HG03520 (cell line): ENCODE results near the gene ADD2.

Source experiments
- ATAC-seq: cut with Tn5 transposase; IDR thresholded peaks from one replicate; pipeline ENCODE4 v1.9.1; 2021; ENCODE audit warnings: mild to moderate bottlenecking, moderate library complexity; ENCODE audit not compliant: unreplicated experiment

Gene ADD2

DNA sequence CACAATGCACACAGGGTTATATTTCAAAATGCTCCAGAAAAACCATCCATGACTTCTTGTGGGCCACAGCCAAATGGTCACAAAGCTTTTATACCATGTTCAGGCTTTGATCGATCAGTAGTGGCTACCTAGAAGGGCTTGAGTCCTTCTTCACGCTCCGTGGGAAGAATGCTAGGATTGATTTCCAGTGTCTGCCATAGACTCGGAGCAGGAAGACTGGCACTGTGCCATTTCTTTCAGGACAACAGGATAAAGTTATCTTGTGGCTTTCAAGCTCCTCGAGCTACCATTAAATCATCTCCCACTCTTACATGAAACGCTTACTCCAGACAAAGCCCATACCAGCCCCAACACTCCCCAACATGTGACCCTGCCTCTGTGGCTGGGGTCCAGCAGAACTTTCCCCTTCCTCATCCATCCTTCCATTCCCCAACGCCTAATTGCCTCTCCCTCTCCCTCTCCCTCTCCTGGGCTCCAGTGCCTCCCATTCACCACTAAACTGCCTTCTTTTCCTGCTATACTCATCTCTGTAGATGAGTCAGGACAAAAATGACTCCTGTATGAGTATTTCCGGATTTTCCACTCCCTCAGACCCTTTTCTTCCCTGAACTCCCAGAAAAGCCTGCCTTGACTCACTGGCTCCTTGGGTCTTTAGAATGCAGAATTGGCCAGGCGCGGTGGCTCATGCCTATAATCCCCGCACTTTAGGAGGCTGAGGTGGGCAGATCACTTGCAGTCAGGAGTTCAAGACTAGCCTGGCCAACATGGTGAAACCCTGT lies 40.9 kb downstream of the ADD2 start:
- ATAC-seq, result no peak

DNA sequence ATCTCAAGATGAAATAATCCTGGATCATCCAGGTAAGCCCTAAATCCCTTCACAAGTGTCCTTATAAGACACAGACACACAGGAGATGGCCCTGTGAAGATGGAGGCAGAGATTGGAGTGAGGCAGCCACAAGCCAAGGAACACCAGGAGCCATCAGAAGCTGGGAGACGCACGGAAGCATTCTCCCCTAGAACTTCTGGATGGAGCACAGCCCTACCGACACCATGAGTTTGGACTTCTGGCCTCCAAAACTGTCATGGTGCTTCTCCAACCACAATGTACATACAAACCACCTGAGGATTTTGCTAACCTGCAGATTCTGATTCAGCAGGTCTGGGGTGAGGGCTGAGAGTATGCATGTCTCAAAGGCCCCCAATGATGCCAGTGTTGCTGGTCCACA lies 42.5 kb downstream of the ADD2 start:
- ATAC-seq, result no peak

DNA sequence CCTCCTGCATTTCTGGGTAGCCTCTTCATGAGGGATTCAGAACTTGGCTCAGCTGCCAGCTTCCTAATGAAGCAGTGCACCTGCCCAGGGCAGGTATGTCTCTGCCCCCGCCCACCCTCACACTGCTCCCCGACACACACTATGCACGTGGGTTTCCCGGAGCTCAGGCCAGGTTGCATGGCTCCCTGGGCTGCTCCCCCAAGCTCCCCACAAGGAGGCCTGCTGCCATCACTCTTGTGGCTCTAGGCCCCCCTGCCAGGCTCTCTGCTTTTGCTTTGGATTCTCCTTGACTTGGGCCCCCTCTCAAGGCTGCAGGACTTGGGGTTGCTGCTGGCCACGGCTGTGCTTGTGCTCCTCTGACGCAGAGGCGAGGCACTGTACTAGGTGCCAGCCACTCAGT lies 43.6 kb downstream of the ADD2 start:
- ATAC-seq, result no peak

DNA sequence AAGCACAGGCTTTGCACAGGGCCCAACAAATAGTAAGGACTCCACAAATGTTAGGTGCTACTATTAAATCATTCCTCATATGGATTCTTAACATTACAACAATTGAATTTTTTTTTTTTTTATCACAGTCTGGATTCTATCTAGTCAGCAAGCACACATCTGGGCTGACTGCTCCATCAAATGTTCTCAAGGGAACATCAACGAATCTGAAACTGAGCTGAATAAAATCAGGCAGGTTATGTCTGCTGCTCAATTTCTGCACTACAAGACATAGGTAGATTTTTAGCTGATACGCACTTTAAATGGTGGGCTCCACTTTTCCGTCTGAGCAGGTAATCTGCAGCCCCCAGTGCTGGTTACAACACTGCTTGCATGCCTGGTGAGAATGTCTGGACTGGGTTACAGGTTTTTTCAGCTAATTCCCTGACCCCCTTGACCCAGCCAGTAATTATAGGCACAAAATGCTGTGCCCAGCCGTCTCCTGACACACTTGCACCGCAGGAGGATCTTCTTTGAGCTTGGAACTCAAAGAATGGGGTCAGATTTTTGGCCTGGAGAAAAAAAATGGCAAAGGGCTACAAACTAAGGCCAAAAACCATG lies 44.6 kb downstream of the ADD2 start:
- no peak for ATAC-seq

DNA sequence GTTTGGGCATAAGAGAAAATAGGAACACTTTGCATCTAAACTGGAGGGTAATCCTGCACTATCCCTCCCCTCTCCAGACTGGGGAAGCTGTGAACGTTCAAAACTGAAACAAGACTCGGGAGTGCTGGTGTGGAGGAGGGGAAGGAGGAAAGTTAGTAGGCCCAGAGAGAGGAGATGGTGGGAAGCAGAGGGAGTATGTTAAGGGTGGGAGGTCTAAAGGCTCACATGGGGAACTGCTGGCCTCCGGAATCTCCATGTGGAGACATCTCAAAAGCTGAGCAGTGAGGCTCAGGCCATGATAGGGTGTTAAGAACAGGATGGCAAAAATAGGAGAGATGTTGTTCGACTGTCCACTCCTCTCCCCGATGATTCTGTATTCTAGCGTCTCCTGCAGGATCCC lies 47.9 kb downstream of the ADD2 start:
- ATAC-seq, result no peak

DNA sequence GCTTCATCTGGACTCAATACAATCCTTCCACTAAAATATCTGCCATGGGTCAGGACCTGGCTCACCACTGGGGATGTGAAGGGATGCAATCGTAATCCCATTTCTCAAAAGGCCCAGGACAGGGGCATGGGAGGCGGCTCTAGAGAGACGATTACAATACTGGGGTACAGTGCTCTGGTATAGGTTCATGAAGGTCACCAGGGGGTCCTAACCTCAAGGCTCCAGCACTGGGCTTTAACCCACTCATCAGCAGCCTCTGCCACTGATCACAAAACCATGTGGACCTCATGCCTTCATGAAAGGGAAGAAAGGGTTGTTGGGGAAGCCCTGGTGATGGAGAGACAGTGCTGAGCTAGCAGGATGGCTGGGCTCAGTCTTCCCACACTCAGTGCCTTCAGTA lies 48.8 kb downstream of the ADD2 start:
- no peak for ATAC-seq

DNA sequence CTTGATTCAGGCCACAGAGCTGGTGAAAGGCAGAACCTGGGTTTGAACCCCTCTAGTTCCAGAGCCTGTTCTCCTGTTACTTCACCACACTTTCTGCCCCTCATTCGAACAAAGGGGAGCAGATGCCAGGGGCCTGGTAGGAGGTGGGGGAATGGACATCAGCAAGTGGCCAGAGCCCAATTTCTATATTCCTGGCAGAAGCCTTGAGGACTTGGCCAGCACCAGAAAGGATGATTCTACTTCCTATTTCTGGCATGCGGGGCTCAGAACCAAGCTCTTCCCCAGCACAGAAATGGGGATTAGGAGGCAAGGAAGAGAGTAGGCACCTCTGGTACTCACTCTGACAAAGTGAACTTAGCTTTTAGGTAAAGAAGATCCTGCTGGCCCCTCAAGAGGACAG lies 49.3 kb downstream of the ADD2 start:
- no peak for ATAC-seq

DNA sequence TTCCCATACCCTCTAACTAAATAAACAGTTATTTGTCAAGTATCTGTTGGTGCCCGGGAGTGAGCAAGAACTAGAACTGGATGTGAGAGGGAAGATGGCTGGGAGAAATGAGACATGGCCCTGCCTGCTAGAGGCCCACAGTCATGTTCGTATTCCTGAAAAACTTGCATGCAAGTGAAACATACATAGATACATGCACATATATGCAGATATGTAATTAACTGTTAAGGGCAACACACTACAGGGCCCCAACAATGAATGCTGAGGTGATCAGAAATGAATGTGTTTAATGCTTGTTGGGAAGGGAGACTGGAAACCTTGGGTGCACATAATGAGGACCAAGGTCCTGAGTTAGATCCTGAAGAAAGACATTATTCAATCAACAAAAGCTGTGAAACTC lies 49.8 kb downstream of the ADD2 start:
- no peak for ATAC-seq

DNA sequence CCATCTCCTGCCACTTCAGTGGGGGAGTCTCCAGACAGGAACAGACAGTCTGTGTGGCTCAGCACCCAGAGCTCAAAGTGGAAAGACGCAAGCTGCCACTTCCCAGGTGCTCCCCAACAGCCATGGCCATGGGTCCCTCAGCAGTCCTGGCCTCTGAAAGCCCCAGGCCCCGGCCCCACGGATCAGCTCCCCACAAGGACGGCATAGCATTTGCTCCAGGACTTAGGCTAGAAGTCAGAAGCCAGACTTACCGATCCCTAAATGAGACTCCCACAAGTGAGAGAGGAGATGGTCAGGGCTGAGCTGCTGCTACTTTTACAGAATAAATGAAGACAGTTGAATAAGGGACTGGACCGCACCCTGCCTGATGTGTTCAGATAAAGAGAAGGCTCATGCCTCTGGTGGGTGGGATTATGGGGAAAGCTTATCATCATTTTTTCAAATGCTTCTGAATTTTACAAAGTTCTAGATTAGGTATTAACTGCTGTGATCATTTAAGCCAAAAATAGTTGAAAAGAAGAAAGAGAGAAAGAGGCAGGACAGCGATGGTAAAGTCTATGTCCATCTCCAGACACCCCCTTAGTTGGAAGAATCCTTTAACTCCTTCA lies 50.5 kb downstream of the ADD2 start:
- no peak for ATAC-seq

DNA sequence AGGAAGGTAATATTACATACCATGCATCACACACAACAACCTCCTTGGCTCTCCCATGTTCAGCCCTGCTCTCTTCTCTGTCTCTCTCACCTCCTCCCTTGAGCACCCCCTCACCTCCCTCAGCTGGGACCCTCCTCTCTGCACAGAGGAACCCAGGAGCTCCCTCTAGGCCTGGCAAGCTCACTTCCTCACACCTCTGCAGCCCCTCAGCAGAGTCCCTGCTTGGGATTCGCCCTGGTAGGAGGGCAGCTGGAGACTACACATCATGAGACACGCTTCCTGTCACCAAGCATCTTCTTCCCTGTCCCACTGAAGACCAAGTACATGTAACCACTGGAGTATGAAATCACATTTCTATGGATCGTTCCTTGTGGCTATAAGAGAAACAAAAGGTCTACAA lies 51.0 kb downstream of the ADD2 start:
- no peak for ATAC-seq

DNA sequence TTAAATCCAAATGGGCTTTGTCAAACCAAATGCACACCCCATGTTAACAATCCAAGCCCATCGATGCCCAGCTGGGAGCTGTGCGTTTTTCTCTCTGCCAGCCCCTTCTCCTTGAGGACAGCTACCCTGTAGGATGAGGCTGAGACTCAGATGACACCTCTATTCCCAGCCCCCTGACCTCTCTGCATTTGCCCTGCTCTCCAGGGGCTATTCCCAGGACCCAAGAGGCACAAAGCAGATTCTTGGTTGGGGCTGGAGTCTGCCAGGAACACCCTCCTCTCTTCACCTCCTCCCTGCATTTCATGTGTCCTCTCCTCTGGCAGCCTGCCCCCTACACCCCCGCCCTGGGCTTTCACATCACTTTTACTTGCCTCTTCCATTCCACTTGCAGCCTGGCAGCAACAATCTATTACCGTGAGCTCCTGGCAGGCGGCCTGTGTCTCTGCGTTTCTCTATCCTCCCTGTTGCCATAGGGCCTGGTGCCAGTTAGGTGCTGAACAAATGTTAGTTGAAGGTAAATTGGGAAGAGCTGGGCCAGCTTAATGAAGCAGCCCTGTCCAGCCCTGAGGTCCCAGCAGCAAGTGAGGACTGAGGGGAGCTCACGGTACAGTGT lies 51.8 kb downstream of the ADD2 start:
- ATAC-seq, result no peak

DNA sequence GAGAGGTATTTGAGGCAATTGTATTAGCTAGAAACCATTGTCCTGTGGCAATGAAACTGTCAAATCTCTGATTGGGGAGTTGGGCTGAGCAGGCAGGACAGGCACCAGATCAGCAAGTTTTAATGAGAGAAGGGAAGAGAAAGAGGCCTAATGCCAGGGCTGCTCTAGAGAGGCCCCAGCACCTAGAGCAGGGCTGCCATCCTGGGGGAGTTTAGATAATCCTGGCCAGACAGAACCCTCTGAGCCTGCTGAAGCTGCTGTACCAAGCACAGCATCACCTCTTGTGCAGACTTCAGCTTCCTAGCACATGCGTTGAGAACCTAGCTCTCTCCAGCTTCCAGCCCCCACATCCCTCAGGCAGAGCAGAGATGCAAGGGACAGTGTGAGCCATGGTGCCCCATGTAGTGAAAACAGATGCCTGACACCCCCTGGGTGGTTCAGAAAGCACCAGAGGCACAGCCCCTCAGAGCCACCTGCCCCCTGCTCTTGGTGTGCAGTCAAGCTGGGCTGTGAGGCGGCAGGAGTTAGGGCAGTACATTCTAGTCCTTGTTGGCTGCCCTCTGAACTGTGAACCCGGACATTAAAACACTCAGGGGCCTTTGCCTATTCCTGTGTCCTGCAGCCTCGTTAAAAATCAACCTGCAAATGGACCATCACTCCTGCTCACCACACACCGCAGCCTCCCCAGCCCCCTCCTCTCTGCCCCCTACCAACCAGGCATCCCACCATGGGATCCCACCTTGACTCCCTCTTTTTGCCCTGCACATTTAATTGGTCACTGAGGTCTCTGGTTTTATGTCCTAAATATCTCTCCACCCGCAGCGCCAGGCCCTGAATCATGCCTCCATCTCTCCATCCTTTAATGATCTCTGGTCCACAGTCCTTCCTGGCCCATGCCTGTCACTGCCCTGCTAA lies 52.7 kb downstream of the ADD2 start:
- ATAC-seq, result no peak

DNA sequence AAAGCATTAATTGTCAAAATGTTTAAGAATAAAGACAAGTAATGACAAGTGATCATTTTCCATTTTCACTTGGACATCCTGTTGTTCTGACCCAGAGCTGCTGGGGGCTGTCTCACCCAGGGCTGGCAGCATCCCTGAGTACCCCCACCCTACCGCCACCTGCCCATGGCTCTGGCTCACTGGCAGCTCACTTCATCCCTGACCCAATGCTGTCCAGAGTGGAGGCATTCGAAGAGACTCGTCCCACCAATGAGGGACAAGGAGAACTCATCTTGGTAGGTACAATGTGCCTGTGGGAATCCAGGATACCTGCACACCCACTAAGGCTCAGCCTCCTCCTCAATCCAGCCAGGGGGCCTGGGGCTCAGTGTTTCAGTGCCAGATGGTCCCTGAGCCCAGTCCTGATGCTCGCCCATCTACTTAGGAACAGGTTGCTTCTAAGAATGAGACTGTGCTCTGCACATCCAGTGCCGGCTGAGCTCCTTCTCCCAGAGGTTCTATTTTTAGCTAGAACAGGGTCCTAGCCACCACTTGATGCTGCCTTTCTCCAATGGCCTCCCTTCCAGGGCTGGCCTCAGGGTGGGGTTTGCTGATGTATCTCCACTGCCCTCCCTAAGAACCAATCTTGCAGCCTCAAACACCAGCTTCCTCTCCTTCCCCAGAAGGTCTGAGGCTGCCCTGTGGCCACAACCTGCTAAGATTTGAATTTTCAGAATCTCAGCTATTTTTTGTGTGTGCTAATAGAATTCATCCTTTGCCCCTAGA lies 53.7 kb downstream of the ADD2 start:
- ATAC-seq, result no peak

DNA sequence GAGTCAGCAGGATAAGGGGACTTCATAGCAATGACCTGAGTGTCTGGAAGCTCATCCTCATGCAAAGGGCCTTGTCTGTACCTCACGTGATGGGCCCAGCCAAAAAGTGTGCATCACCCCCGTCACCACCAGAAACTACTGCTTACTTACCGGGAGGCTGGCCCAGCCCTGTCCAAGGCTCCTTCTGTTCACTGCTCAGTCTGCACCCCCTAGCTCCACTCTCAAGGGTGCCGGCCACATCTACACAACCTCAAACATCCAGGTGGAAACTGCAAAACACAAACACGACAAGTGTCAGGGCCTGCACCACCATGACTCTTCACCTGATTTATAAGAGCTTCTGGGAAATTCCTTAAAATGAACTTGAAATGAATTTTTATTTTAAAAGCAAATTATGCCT lies 55.1 kb downstream of the ADD2 start:
- no peak for ATAC-seq

DNA sequence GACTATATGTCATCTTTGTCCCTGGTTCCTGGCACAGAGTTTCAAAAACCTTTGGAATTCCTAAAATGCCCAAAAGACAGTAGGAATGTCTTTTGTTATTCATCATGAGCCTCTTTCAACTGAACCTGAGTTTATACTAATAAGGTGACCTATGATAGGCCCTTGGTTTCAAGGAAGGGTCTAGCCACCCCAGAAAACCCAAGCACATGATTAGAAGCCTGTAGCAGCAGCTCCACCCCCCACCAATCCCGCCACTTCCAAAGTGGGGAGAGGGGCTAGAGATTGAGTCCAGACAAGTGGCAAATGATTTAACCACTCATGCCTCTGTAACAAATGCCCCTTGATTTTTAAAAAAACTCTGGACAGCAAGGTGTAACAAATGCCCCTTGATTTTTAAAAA lies 56.8 kb downstream of the ADD2 start:
- ATAC-seq, result no peak

DNA sequence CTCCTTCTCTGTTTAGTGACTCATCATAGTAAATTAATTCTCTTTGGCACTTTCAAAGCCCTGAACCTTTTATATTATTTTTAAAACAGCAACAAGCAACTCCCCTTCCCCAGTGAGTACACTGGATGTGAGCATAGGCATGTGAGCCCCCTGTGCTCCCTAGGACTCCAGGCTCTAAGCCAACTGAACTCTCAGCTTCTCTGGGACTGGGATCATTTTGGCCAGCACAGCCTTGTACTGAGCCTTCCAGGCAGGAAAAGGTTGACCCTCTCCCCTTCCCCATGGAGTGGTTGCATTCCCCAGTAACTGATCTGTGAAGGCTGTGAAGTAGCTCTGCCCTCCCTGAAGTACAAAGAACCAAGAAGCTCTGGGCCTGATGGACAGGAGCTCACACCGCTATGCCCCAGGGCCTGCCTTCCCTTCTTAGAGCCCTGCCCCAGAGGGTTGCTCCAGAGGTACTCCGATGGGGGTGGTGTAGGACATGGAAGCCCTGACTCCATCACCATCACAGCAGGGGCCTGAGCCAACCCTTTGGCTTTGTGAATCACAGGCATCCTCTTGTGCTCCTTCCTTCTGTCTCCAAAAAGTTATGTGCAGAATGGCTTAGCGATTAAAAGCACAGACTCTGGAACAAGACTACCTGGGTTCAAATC lies 57.8 kb downstream of the ADD2 start:
- ATAC-seq, result no peak

DNA sequence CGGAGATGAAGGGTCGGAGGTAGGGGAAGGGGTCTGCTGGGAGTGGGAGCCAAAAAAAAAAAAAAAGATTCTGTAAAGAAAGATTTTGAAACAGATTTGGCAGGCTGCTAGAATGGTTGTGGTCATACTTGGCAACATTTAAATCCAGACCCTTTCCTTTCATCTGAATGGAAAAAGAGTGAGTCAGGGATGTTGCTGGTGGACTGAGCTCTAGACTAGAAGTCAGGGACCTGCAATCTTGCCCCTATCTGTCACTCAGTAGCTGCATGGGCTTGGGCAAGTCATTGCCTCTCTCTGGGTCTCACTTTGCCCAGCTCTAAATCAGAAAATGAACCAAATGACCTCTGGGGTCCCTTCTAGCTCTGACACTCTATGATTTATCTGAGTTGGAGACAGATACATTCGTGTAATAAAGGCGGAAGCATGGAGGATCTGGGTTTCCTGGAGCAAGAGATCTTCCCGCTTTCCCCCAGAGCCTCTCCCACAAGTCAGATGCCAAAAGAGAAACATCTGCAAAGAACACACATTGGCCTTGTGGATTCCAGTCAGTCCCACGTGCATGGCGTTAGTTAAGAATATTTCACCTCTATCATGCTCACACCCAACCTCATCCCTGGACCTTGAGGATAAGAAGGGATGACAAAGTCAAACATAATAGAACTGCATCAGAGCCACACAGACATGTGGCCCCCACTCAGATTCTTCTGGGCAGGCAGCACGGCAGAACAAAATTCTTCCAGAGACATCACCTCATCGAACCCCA lies 58.5 kb downstream of the ADD2 start:
- no peak for ATAC-seq

DNA sequence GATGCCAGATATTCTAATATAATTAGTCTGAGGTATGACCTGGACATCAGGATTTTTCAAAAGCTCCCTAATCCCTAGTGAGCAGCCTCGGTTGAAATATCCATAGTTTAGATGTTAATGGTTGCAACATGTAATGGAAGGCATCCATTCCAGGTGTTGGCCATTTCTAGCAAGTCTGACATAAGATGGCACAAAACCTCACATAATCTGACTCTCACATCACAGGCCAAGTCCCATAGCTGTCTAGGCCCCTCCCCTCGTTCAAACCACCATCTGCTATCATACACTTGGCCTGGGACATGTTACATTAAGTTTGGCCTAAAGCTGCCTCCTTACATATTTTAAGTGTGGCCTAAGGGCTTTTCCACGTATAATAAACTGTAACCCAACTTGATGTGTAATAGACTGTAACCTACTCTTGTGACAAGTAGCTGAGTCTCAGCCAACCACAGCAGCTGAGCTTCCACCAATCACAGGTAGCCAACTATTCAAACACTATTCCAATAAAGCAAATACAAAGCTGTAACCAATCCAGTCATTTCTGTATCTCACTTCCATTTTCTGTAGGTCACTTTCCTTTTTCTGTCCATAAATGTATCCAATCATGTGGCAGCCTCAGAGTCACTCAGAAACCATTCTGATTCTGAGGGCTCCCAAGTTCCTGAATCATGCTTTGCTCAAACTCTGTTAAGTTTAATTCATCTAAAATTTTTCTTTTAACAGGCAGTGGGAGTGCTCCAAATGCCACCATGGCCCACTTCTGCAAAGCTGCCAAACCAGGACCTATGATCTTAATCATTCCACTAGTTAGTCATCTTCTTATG lies 59.4 kb downstream of the ADD2 start:
- no peak for ATAC-seq
